ENCODE results near the gene DEFB110. TPM values are rescaled to one million over a fixed set of nuclear protein-coding genes. Genes with fewer than 3 reads are reported as not detected.

The DEFB110 gene
- total RNA-seq, 1 donor from 2014 or later: not detected

- TF ChIP-seq CTCF (IDR thresholded peaks at IDR 0.05; ENCODE audit: insufficient read depth, low read length, severe bottlenecking): no peak
- DNase-seq (ENCODE audit: low read depth) (no peak), FAIRE-seq (no peak)
- Histone ChIP-seq H3K4me3 (ENCODE audit: low read depth, low read length) (no peak overlapping the region), H3K36me3 (ENCODE audit: control insufficient read depth, insufficient read depth, low read length) (no peaks in the 10 kb centered on the region), H3K27me3 (ENCODE audit: control insufficient read depth, insufficient read depth, low read length) (no peaks in the 10 kb centered on the region)
Observed at GRCh38 chr6:49988900-49989299, 32.9 kb downstream of the DEFB110 start.

GRCh38 chr6:49987749-49988148, 34.0 kb downstream of the DEFB110 start:
- Histone ChIP-seq H3K27me3 (ENCODE audit: control insufficient read depth, insufficient read depth, low read length) (no peaks in the 10 kb centered on the region), H3K36me3 (ENCODE audit: control insufficient read depth, insufficient read depth, low read length) (no peaks in the 10 kb centered on the region), H3K4me3 (ENCODE audit: low read depth, low read length) (no peak overlapping the region)
- TF ChIP-seq CTCF (IDR thresholded peaks at IDR 0.05; ENCODE audit: insufficient read depth, low read length, severe bottlenecking): no peak
- FAIRE-seq: no peak
- DNase-seq (ENCODE audit: low read depth): no peak

- no peaks in the 10 kb centered on the region for H3K36me3 ChIP-seq (ENCODE audit: control insufficient read depth, insufficient read depth, low read length)
- H3K27me3 ChIP-seq (ENCODE audit: control insufficient read depth, insufficient read depth, low read length): no peaks in the 10 kb centered on the region
- DNase-seq (ENCODE audit: low read depth) (no peak), FAIRE-seq (no peak)
- H3K4me3 ChIP-seq (ENCODE audit: low read depth, low read length): no peak overlapping the region
- TF ChIP-seq CTCF (IDR thresholded peaks at IDR 0.05; ENCODE audit: insufficient read depth, low read length, severe bottlenecking): no peak
Observed at GRCh38 chr6:49986551-49986950, 35.2 kb downstream of the DEFB110 start.

- DNase-seq (ENCODE audit: low read depth) (no peak), FAIRE-seq (no peak)
- H3K27me3 ChIP-seq (ENCODE audit: control insufficient read depth, insufficient read depth, low read length): no peaks in the 10 kb centered on the region
- H3K36me3 ChIP-seq (ENCODE audit: control insufficient read depth, insufficient read depth, low read length): no peaks in the 10 kb centered on the region
- H3K4me3 ChIP-seq (ENCODE audit: low read depth, low read length): no peak overlapping the region
- TF ChIP-seq CTCF (IDR thresholded peaks at IDR 0.05; ENCODE audit: insufficient read depth, low read length, severe bottlenecking): no peak
Observed at GRCh38 chr6:49982046-49982445, 39.7 kb downstream of the DEFB110 start.

- H3K27me3 ChIP-seq (ENCODE audit: control insufficient read depth, insufficient read depth, low read length): no peaks in the 10 kb centered on the region
- H3K36me3 ChIP-seq (ENCODE audit: control insufficient read depth, insufficient read depth, low read length): no peaks in the 10 kb centered on the region
- no peak overlapping the region for H3K4me3 ChIP-seq (ENCODE audit: low read depth, low read length)
- peak; percentile 38 for DNase-seq (ENCODE audit: low read depth)
- TF ChIP-seq CTCF (IDR thresholded peaks at IDR 0.05; ENCODE audit: insufficient read depth, low read length, severe bottlenecking): no peak
- no peak for FAIRE-seq
Observed at GRCh38 chr6:49980898-49981297, 40.9 kb downstream of the DEFB110 start.

GRCh38 chr6:49979584-49979983, 42.2 kb downstream of the DEFB110 start:
- no peak for TF ChIP-seq CTCF (IDR thresholded peaks at IDR 0.05; ENCODE audit: insufficient read depth, low read length, severe bottlenecking)
- no peaks in the 10 kb centered on the region for H3K36me3 ChIP-seq (ENCODE audit: control insufficient read depth, insufficient read depth, low read length)
- H3K27me3 ChIP-seq (ENCODE audit: control insufficient read depth, insufficient read depth, low read length): no peaks in the 10 kb centered on the region
- DNase-seq (ENCODE audit: low read depth) (no peak), FAIRE-seq (peak; percentile 23)
- H3K4me3 ChIP-seq (ENCODE audit: low read depth, low read length): no peak overlapping the region
